GM19238 (cell line): ENCODE measurements around the gene GALNT2.

ENCODE experiments used
- DNase-seq: peaks from one replicate; pipeline ENCODE4 v3.0.0; 2011; ENCODE audit warnings: low spot score; ENCODE audit not compliant: insufficient read length

The GALNT2 gene

GRCh38 chr1:230112131-230112701 is 45.2 kb downstream of the GALNT2 start:
- DNase-seq = no peak

- no peak for DNase-seq
Measured at GRCh38 chr1:230112782-230113181, 45.7 kb downstream of the GALNT2 start.

- no peak for DNase-seq
Measured at GRCh38 chr1:230113235-230113592, 46.2 kb downstream of the GALNT2 start.

- DNase-seq = no peak
Measured at GRCh38 chr1:230113593-230114236, 46.7 kb downstream of the GALNT2 start.

GRCh38 chr1:230114237-230114651 is 47.2 kb downstream of the GALNT2 start:
- no peak for DNase-seq

- DNase-seq = no peak
Measured at GRCh38 chr1:230117694-230118093, 50.7 kb downstream of the GALNT2 start.

- DNase-seq = no peak
Measured at GRCh38 chr1:230119340-230119739, 52.3 kb downstream of the GALNT2 start.

GRCh38 chr1:230120289-230120920 is 53.4 kb downstream of the GALNT2 start:
- DNase-seq = no peak

- DNase-seq = no peak
Measured at GRCh38 chr1:230120921-230121381, 53.9 kb downstream of the GALNT2 start.

GRCh38 chr1:230121950-230122349 is 54.9 kb downstream of the GALNT2 start:
- no peak for DNase-seq

- no peak for DNase-seq
Measured at GRCh38 chr1:230122366-230123279, 55.6 kb downstream of the GALNT2 start.

GRCh38 chr1:230123280-230124185 is 56.5 kb downstream of the GALNT2 start:
- peak; percentile 62 for DNase-seq

GRCh38 chr1:230124186-230125128 is 57.4 kb downstream of the GALNT2 start:
- no peak for DNase-seq

GRCh38 chr1:230125141-230125540 is 58.1 kb downstream of the GALNT2 start:
- no peak for DNase-seq

GRCh38 chr1:230125640-230126528 is 58.8 kb downstream of the GALNT2 start:
- DNase-seq = no peak

- DNase-seq = no peak
Measured at GRCh38 chr1:230126529-230127104, 59.6 kb downstream of the GALNT2 start.

- no peak for DNase-seq
Measured at GRCh38 chr1:230127105-230128054, 60.3 kb downstream of the GALNT2 start.
